IMR-90 (cell line): ENCODE results near the gene GMFB. TPM values are rescaled to one million over a fixed set of nuclear protein-coding genes. Genes with fewer than 3 reads are reported as not detected.

Source experiments
- ATAC-seq: fragments of 200-7000 bp; cut with Tn5 transposase; 2 replicates; pipeline ENCODE4 v1.9.1; 2020; ENCODE audit warnings: low read depth, mild to moderate bottlenecking, moderate library complexity
- BruUV-seq: library from RNA; stranded (reverse); fragments of 400-500 nt; replicated peaks from 2 replicates; lab custom pipeline; 2021; lab: Mats Ljungman, UMichigan
- CTCF ChIA-PET: fragments of 300-600 bp; formaldehyde crosslinking; extraction: SDS; loops from one replicate; lab custom pipeline; 2021; ENCODE audit warnings: antibody characterized with exemption; lab: Yijun Ruan, JAX
- POLR2A ChIA-PET: fragments of 300-600 bp; sonication (Branson Sonifier 250); formaldehyde crosslinking; loops from one replicate; lab custom pipeline; 2022; ENCODE audit warnings: antibody characterized with exemption; ENCODE audit not compliant: unreplicated experiment; lab: Charles Lee
- DNase-seq: peaks from one replicate; pipeline ENCODE4 v3.0.0; 2013
- H2AFZ ChIP-seq: replicated peaks from 2 replicates; pipeline ENCODE3; 2013; ENCODE audit warnings: low read length, mild to moderate bottlenecking; ENCODE audit not compliant: poor library complexity
- H2AK5ac ChIP-seq: 2 replicates; pipeline ENCODE4 v1.6.1; 2013; ENCODE audit warnings: low read depth, low read length, inconsistent platforms
- H2AK9ac ChIP-seq: replicated peaks from 2 replicates; pipeline ENCODE3; 2013; ENCODE audit warnings: mild to moderate bottlenecking, low read depth, low read length, moderate library complexity; ENCODE audit not compliant: poor library complexity
- H2BK120ac ChIP-seq: 2 replicates; pipeline ENCODE4 v1.6.1; 2013; ENCODE audit warnings: low read depth, low read length, inconsistent platforms
- H2BK15ac ChIP-seq: 3 replicates; pipeline ENCODE4 v1.6.1; 2013; ENCODE audit warnings: low read depth, low read length, inconsistent platforms
- H2BK20ac ChIP-seq: 2 replicates; pipeline ENCODE4 v1.6.1; 2013; ENCODE audit warnings: low read depth, mild to moderate bottlenecking, inconsistent platforms, low read length, moderate library complexity
- H2BK5ac ChIP-seq: 2 replicates; pipeline ENCODE4 v1.6.1; 2013; ENCODE audit warnings: mild to moderate bottlenecking, low read depth, low read length, inconsistent platforms; ENCODE audit not compliant: poor library complexity, severe bottlenecking
- H3K14ac ChIP-seq: replicated peaks from 2 replicates; pipeline ENCODE4 v1.6.1; 2013; ENCODE audit warnings: low read depth, low read length, inconsistent platforms
- H3K18ac ChIP-seq: 2 replicates; pipeline ENCODE4 v1.6.1; 2013; ENCODE audit warnings: low read depth, low read length, control low read depth
- H3K23ac ChIP-seq: 2 replicates; pipeline ENCODE4 v1.6.1; 2013; ENCODE audit warnings: low read depth, low read length, inconsistent platforms
- H3K27ac ChIP-seq: 2 replicates; pipeline ENCODE4 v1.5.1; 2013; ENCODE audit warnings: mild to moderate bottlenecking, control low read depth, low read length; ENCODE audit not compliant: insufficient read depth
- H3K27me3 ChIP-seq: 2 replicates; pipeline ENCODE4 v1.6.1; 2013; ENCODE audit warnings: low read length; ENCODE audit not compliant: control insufficient read depth, insufficient read depth
- H3K36me3 ChIP-seq: 2 replicates; pipeline ENCODE4 v1.6.1; 2013; ENCODE audit warnings: low read length, mixed read lengths; ENCODE audit not compliant: control insufficient read depth, insufficient read depth
- H3K4ac ChIP-seq: 2 replicates; pipeline ENCODE4 v1.6.1; 2013; ENCODE audit warnings: low read depth, low read length, inconsistent platforms
- H3K4me1 ChIP-seq: 2 replicates; pipeline ENCODE4 v1.6.1; 2013; ENCODE audit warnings: low read length, mixed read lengths; ENCODE audit not compliant: control insufficient read depth, insufficient read depth
- H3K4me2 ChIP-seq: 2 replicates; pipeline ENCODE4 v1.6.1; 2013; ENCODE audit warnings: low read depth, mild to moderate bottlenecking, control low read depth, low read length, moderate library complexity
- H3K4me3 ChIP-seq: 2 replicates; pipeline ENCODE4 v1.5.1; 2013; ENCODE audit warnings: low read depth, mild to moderate bottlenecking, control low read depth, low read length, moderate library complexity; ENCODE audit not compliant: insufficient read depth
- H3K56ac ChIP-seq: 2 replicates; pipeline ENCODE4 v1.6.1; 2013; ENCODE audit warnings: low read length, inconsistent platforms; ENCODE audit not compliant: insufficient read depth; ENCODE audit errors: extremely low read depth
- H3K79me1 ChIP-seq, 2 experiments: 2 replicates each; pipeline ENCODE4 v1.6.1; 2013; ENCODE audit warnings: low read length in 2 of 2, inconsistent platforms in 1 of 2, low read depth in 1 of 2
- H3K9ac ChIP-seq: 2 replicates; pipeline ENCODE4 v1.6.1; 2013; ENCODE audit warnings: low read depth, low read length, control low read depth
- H3K9me1 ChIP-seq: 2 replicates; pipeline ENCODE4 v1.6.1; 2013; ENCODE audit warnings: low read length, inconsistent platforms; ENCODE audit not compliant: insufficient read depth
- H3K9me3 ChIP-seq: 2 replicates; pipeline ENCODE4 v1.6.1; 2013; ENCODE audit warnings: low read length; ENCODE audit not compliant: control insufficient read depth, insufficient read depth
- H4K20me1 ChIP-seq: 2 replicates; pipeline ENCODE4 v1.6.1; 2013; ENCODE audit warnings: low read length, inconsistent platforms; ENCODE audit not compliant: insufficient read depth
- H4K5ac ChIP-seq: 2 replicates; pipeline ENCODE4 v1.6.1; 2013; ENCODE audit warnings: mild to moderate bottlenecking, low read depth, low read length, control low read depth
- H4K8ac ChIP-seq, 2 experiments: 2 replicates each; pipeline ENCODE4 v1.6.1; 2013; ENCODE audit warnings: low read depth in 2 of 2, low read length in 2 of 2, control low read depth in 1 of 2, inconsistent platforms in 1 of 2
- H4K91ac ChIP-seq: 2 replicates; pipeline ENCODE4 v1.6.1; 2013; ENCODE audit warnings: low read depth, low read length, inconsistent platforms; ENCODE audit not compliant: insufficient read depth
- BHLHE40 ChIP-seq: fragments of 150-350 bp; IDR thresholded peaks from 2 replicates; pipeline ENCODE4 v1.6.1; 2016; ENCODE audit warnings: mild to moderate bottlenecking, low read depth, low read length
- CEBPB ChIP-seq: IDR thresholded peaks from 2 replicates; pipeline ENCODE4 v1.6.1; 2012; ENCODE audit warnings: low read depth, low read length, improper control_type of control experiment
- FOS ChIP-seq: fragments of 150-350 bp; IDR thresholded peaks from 2 replicates; pipeline ENCODE4 v1.6.1; 2016; ENCODE audit warnings: low read depth, low read length
- MAFK ChIP-seq: IDR thresholded peaks from 2 replicates; pipeline ENCODE4 v1.6.1; 2012; ENCODE audit warnings: low read depth, low read length, improper control_type of control experiment
- MXI1 ChIP-seq: IDR thresholded peaks from 2 replicates; pipeline ENCODE4 v1.6.1; 2012; ENCODE audit warnings: low read depth, mild to moderate bottlenecking, low read length, moderate library complexity, borderline replicate concordance
- RAD21 ChIP-seq: IDR thresholded peaks from 2 replicates; pipeline ENCODE4 v1.6.1; 2012; ENCODE audit warnings: low read length, improper control_type of control experiment
- RCOR1 ChIP-seq: IDR thresholded peaks from 2 replicates; pipeline ENCODE4 v1.6.1; 2012; ENCODE audit warnings: mild to moderate bottlenecking, low read length, improper control_type of control experiment; ENCODE audit not compliant: insufficient replicate concordance
- SMC3 ChIP-seq: fragments of 150-350 bp; IDR thresholded peaks from 2 replicates; pipeline ENCODE4 v1.6.1; 2016; ENCODE audit warnings: low read depth, mild to moderate bottlenecking, antibody characterized with exemption, low read length, moderate library complexity
- WGBS, 2 experiments: methylation state at CpG; one replicate each; pipeline versions ENCODE4 v1.1.5 to v1.1.7; 2013; ENCODE audit warnings: missing lambda C conversion rate in 2 of 2; ENCODE audit not compliant: insufficient read length in 1 of 2; ENCODE audit errors: extremely low coverage in 2 of 2; 5-methylcytosine and 5-hydroxymethylcytosine counted together
- dilution Hi-C: fragments of 300-500 bp; cut with HindIII; formaldehyde crosslinking; loops from one replicate; pipeline ENCODE4 v1.14.3; 2018; ENCODE audit warnings: low sequenced_read_pairs; ENCODE audit not compliant: unreplicated experiment
- in situ Hi-C: fragments of 300-500 bp; cut with MboI; formaldehyde crosslinking; loops from 3 replicates; pipeline ENCODE4 v1.14.3; 2019; ENCODE audit warnings: low sequenced_read_pairs, inconsistent platforms, mixed read lengths
- intact Hi-C: fragments of 100-400 bp; cut with micrococcal nuclease; formaldehyde crosslinking; loops from 2 replicates; pipeline ENCODE4 v1.10.0; 2022
- polyA plus RNA-seq, 3 experiments: library from polyadenylated mRNA; depleted of rRNA; stranded (reverse); fragments of >200 nt; gene quantifications; 2 replicates each; pipeline ENCODE4 v1.2.3, GENCODE V29; 2012; ENCODE audit warnings: low replicate concordance in 1 of 3
- total RNA-seq: library from RNA; depleted of rRNA; stranded (reverse); fragments of >200 nt; gene quantifications from 2 replicates; pipeline ENCODE4 v1.2.3, GENCODE V29; 2012
- TF ChIP-seq, protein P1 (sequence below): fragments of 150-350 bp; IDR thresholded peaks from 2 replicates; pipeline ENCODE4 v1.6.1; 2016; ENCODE audit warnings: low read depth, mild to moderate bottlenecking, low read length, moderate library complexity, borderline replicate concordance
- TF ChIP-seq, protein P2 (sequence below): conservative IDR thresholded peaks from 2 replicates; pipeline ENCODE4 v1.5.1; 2012; ENCODE audit warnings: mild to moderate bottlenecking, low read depth, low read length, improper control_type of control experiment
- TF ChIP-seq, protein P3 (sequence below): fragments of 150-350 bp; IDR thresholded peaks from 2 replicates; pipeline ENCODE4 v1.6.1; 2017; ENCODE audit warnings: mild to moderate bottlenecking, antibody characterized with exemption, low read length, low read depth

The GMFB gene
- total and polyA plus RNA-seq, 2 of the 4 experiments (the other 2 are of a cell fraction): 22.4 to 59.1 TPM

DNA sequence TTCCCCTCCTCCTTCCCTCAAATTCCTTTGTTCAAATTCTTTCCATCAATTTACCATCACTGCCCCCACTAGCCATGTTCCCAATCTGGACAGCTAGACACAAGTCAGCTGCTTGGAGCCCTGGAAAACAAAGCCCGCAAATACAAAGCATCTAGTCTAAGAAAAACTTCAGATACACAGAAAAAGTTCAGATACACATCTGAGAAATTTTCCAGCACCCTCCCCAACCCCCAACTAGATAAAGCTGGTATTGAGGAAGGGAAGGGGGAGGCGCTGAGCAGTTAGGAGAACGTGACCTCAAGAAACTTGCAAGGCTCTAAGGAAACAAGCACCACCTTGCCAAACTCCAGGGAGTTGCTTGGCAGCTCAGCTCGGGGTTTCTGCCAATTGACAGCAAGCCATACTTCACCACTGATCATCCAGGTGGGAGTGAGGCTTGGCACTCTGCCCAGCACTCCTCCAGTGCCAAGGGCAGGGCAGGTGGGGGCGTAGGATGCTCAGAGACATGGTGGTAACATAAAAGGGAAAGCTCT is 42.6 kb downstream of the GMFB start:
- in situ Hi-C loops (no loop called here), dilution Hi-C loops (no loop called here), intact Hi-C loops (no loop called here)
- TF ChIP-seq MXI1: no peak
- no peak for TF ChIP-seq CEBPB
- no peak for TF ChIP-seq SMC3
- TF ChIP-seq MAFK: no peak
- no peak for TF ChIP-seq BHLHE40
- no peak for TF ChIP-seq RCOR1
- TF ChIP-seq, protein P1, sequence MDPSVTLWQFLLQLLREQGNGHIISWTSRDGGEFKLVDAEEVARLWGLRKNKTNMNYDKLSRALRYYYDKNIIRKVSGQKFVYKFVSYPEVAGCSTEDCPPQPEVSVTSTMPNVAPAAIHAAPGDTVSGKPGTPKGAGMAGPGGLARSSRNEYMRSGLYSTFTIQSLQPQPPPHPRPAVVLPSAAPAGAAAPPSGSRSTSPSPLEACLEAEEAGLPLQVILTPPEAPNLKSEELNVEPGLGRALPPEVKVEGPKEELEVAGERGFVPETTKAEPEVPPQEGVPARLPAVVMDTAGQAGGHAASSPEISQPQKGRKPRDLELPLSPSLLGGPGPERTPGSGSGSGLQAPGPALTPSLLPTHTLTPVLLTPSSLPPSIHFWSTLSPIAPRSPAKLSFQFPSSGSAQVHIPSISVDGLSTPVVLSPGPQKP: no peak
- TF ChIP-seq, protein P2, sequence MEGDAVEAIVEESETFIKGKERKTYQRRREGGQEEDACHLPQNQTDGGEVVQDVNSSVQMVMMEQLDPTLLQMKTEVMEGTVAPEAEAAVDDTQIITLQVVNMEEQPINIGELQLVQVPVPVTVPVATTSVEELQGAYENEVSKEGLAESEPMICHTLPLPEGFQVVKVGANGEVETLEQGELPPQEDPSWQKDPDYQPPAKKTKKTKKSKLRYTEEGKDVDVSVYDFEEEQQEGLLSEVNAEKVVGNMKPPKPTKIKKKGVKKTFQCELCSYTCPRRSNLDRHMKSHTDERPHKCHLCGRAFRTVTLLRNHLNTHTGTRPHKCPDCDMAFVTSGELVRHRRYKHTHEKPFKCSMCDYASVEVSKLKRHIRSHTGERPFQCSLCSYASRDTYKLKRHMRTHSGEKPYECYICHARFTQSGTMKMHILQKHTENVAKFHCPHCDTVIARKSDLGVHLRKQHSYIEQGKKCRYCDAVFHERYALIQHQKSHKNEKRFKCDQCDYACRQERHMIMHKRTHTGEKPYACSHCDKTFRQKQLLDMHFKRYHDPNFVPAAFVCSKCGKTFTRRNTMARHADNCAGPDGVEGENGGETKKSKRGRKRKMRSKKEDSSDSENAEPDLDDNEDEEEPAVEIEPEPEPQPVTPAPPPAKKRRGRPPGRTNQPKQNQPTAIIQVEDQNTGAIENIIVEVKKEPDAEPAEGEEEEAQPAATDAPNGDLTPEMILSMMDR: no peak
- TF ChIP-seq, protein P3, sequence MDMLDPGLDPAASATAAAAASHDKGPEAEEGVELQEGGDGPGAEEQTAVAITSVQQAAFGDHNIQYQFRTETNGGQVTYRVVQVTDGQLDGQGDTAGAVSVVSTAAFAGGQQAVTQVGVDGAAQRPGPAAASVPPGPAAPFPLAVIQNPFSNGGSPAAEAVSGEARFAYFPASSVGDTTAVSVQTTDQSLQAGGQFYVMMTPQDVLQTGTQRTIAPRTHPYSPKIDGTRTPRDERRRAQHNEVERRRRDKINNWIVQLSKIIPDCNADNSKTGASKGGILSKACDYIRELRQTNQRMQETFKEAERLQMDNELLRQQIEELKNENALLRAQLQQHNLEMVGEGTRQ: no peak
- no peak for TF ChIP-seq RAD21
- no peak for TF ChIP-seq FOS
- Histone ChIP-seq H3K18ac (no peak overlapping the region; the same call in 1 of the 2 replicates), H2AK5ac (peak overlapping the region; percentile 75), H2BK15ac (no peak overlapping the region), H3K27me3 (no peaks in the 10 kb centered on the region), H4K91ac (no peak overlapping the region), H2BK5ac (no peak overlapping the region), H2BK20ac (no peak overlapping the region; the same call in 1 of the 2 replicates), H3K4me1 (peaks cover 3% of the 10 kb centered on the region), H3K4ac (no peak overlapping the region), H2BK120ac (no peak overlapping the region), H3K4me2 (no peak overlapping the region; the same call in 1 of the 2 replicates), H3K56ac (no peak overlapping the region), H3K27ac (no peak overlapping the region), H4K20me1 (no peaks in the 10 kb centered on the region), H3K23ac (no peak overlapping the region), H3K79me1 (no peaks in the 10 kb centered on the region), H2AFZ (peak overlapping the region; percentile 15), H2AK9ac (no peak overlapping the region), H4K8ac (no peak overlapping the region; a peak in 1 of 4 replicates), H4K5ac (no peak overlapping the region), H3K4me3 (no peak overlapping the region), H3K9me1 (no peaks in the 10 kb centered on the region; the same call in 1 of the 2 replicates), H3K36me3 (no peaks in the 10 kb centered on the region), H3K9ac (no peak overlapping the region), H3K14ac (no peak overlapping the region), H3K9me3 (no peaks in the 10 kb centered on the region)
- DNase-seq (no peak), ATAC-seq (no peak)
- BruUV-seq: no TSS peak
- CTCF ChIA-PET: no interaction called here
- POLR2A ChIA-PET: no interaction called here
- WGBS, 2 experiments: no CpG with 5 or more reads among the region's 5 CpGs
